H1 (cell line): ENCODE measurements around the gene SBF1. TPM values are rescaled to one million over a fixed set of nuclear protein-coding genes. Genes with fewer than 3 reads are reported as not detected.
"Not testable (repeated sequence)": the region's sequence is repeated elsewhere in the genome, so short reads cannot be mapped to it uniquely, and the experiment has no call there.

Experiments used
- CTCF ChIA-PET: fragments of 300-600 bp; sonication (Branson Sonifier 250); formaldehyde crosslinking; loops from one replicate; lab custom pipeline; 2021; ENCODE audit not compliant: partially characterized antibody; lab: Charles Lee
- POLR2A ChIA-PET: fragments of 300-600 bp; sonication (Branson Sonifier 250); formaldehyde crosslinking; loops from one replicate; lab custom pipeline; 2021; ENCODE audit warnings: inconsistent platforms; ENCODE audit not compliant: partially characterized antibody; lab: Charles Lee
- DNase-seq, 2 experiments: peaks; one replicate each; pipeline versions ENCODE4 v3.0.0 to v3.0.0-alpha.2; 2010 to 2022; ENCODE audit warnings: low spot score in 2 of 2, low read depth in 1 of 2, mixed read lengths in 1 of 2
- FAIRE-seq: peaks from 2 replicates; lab custom pipeline; 2011; peaks lifted over from hg19 to GRCh38; lab: Jason Lieb, UNC
- H2AFZ ChIP-seq: 2 replicates; pipeline ENCODE4 v1.8.1; 2012; ENCODE audit warnings: low read length, inconsistent platforms
- H2AK5ac ChIP-seq: 2 replicates; pipeline ENCODE4 v1.6.1; 2013; ENCODE audit warnings: low read depth, low read length
- H2BK120ac ChIP-seq: replicated peaks from 2 replicates; pipeline ENCODE3; 2013; ENCODE audit warnings: low read depth, low read length, inconsistent platforms
- H2BK12ac ChIP-seq: 2 replicates; pipeline ENCODE4 v1.6.1; 2013; ENCODE audit warnings: low read depth, low read length
- H2BK15ac ChIP-seq: 2 replicates; pipeline ENCODE4 v1.6.1; 2013; ENCODE audit warnings: low read length
- H2BK20ac ChIP-seq: 2 replicates; pipeline ENCODE4 v1.6.1; 2013; ENCODE audit warnings: low read length
- H2BK5ac ChIP-seq: 2 replicates; pipeline ENCODE4 v1.6.1; 2013; ENCODE audit warnings: low read depth, low read length
- H3K14ac ChIP-seq: 2 replicates; pipeline ENCODE4 v1.6.1; 2013; ENCODE audit warnings: inconsistent platforms; ENCODE audit not compliant: insufficient read length
- H3K18ac ChIP-seq: 2 replicates; pipeline ENCODE4 v1.6.1; 2013; ENCODE audit warnings: low read length; ENCODE audit errors: extremely low read depth
- H3K23ac ChIP-seq: 2 replicates; pipeline ENCODE4 v1.6.1; 2013; ENCODE audit warnings: inconsistent platforms; ENCODE audit not compliant: insufficient read length
- H3K23me2 ChIP-seq: 2 replicates; pipeline ENCODE4 v1.6.1; 2013; ENCODE audit warnings: low read depth, low read length
- H3K27ac ChIP-seq: 2 replicates; pipeline ENCODE4 v1.6.1; 2011; ENCODE audit warnings: low read depth, low read length, inconsistent platforms
- H3K27me3 ChIP-seq, 4 experiments: replicated peaks in 1 of 4; 1 replicate in 1 of 4; 2 replicates in 3 of 4; pipeline versions ENCODE4 v1.6.1 to v1.8.1; 2011 to 2013; ENCODE audit warnings: low read length in 3 of 4, mild to moderate bottlenecking in 3 of 4, inconsistent platforms in 2 of 4, mixed read lengths in 2 of 4, moderate library complexity in 1 of 4; ENCODE audit not compliant: control insufficient read depth in 3 of 4, insufficient read depth in 3 of 4; ENCODE audit errors: extremely low read depth in 1 of 4
- H3K36me3 ChIP-seq, 4 experiments: 2 replicates each; pipeline versions ENCODE4 v1.6.1 to v1.8.1; 2011 to 2013; ENCODE audit warnings: mild to moderate bottlenecking in 4 of 4, low read length in 3 of 4, moderate library complexity in 2 of 4, control low read depth in 1 of 4, inconsistent platforms in 1 of 4; ENCODE audit not compliant: insufficient read depth in 4 of 4, control insufficient read depth in 2 of 4
- H3K4ac ChIP-seq: replicated peaks from 2 replicates; pipeline ENCODE3; 2013; ENCODE audit warnings: low read length, low read depth, mixed read lengths, inconsistent platforms; ENCODE audit not compliant: insufficient read length
- H3K4me1 ChIP-seq, 4 experiments: replicated peaks in 1 of 4; 1 replicate in 1 of 4; 2 replicates in 3 of 4; pipeline versions ENCODE4 v1.6.1 to v1.8.1; 2011 to 2013; ENCODE audit warnings: low read length in 3 of 4, inconsistent platforms in 2 of 4, mixed read lengths in 1 of 4; ENCODE audit not compliant: insufficient read depth in 4 of 4, control insufficient read depth in 3 of 4
- H3K4me2 ChIP-seq, 2 experiments: 2 replicates each; pipeline versions ENCODE4 v1.6.1 to v1.8.1; 2011 to 2013; ENCODE audit warnings: low read depth in 2 of 2, low read length in 2 of 2, control low read depth in 1 of 2, inconsistent platforms in 1 of 2, mild to moderate bottlenecking in 1 of 2; ENCODE audit not compliant: insufficient read depth in 1 of 2
- H3K4me3 ChIP-seq, 4 experiments: fragments of 200-600, 300-600 bp in 1 of 4; sonication (generic), shearing (Covaris generic), sonication (Bioruptor Twin) in 1 of 4; 2 replicates each; pipeline versions ENCODE4 v1.5.1 to v1.8.1; 2011 to 2016; ENCODE audit warnings: low read length in 4 of 4, low read depth in 3 of 4, control low read depth in 2 of 4, inconsistent platforms in 2 of 4, mild to moderate bottlenecking in 2 of 4, mixed read lengths in 1 of 4, moderate library complexity in 1 of 4; ENCODE audit not compliant: insufficient read depth in 2 of 4; ENCODE audit errors: extremely low read depth in 1 of 4
- H3K56ac ChIP-seq: replicated peaks from 2 replicates; pipeline ENCODE3; 2013; ENCODE audit warnings: low read depth, mild to moderate bottlenecking, mixed read lengths, low read length, inconsistent platforms; ENCODE audit not compliant: insufficient read length
- H3K79me1 ChIP-seq: 2 replicates; pipeline ENCODE4 v1.6.1; 2013; ENCODE audit warnings: low read depth, low read length, control low read depth
- H3K79me2 ChIP-seq, 2 experiments: 2 replicates each; pipeline versions ENCODE4 v1.6.1 to v1.8.1; 2012 to 2013; ENCODE audit warnings: low read length in 2 of 2, mild to moderate bottlenecking in 2 of 2, inconsistent platforms in 1 of 2; ENCODE audit not compliant: insufficient read depth in 2 of 2, control insufficient read depth in 1 of 2
- H3K9ac ChIP-seq, 4 experiments: replicated peaks in 1 of 4; 1 replicate in 1 of 4; 2 replicates in 3 of 4; pipeline versions ENCODE4 v1.6.1 to v1.8.1; 2011 to 2013; ENCODE audit warnings: low read depth in 3 of 4, low read length in 3 of 4, control low read depth in 2 of 4, mild to moderate bottlenecking in 2 of 4, moderate library complexity in 2 of 4, inconsistent platforms in 1 of 4; ENCODE audit errors: extremely low read depth in 1 of 4
- H3K9me3 ChIP-seq, 2 experiments: 2 replicates each; pipeline versions ENCODE4 v1.6.1 to v1.8.1; 2012 to 2013; ENCODE audit warnings: mild to moderate bottlenecking in 2 of 2, moderate library complexity in 2 of 2, control low read depth in 1 of 2, inconsistent platforms in 1 of 2, low read depth in 1 of 2, low read length in 1 of 2, mixed read lengths in 1 of 2; ENCODE audit not compliant: insufficient read depth in 2 of 2
- H4K20me1 ChIP-seq, 2 experiments: replicated peaks in 1 of 2; 2 replicates each; pipeline versions ENCODE3 to v1.8.1; 2011 to 2013; ENCODE audit warnings: inconsistent platforms in 2 of 2, low read length in 2 of 2, mild to moderate bottlenecking in 1 of 2; ENCODE audit not compliant: insufficient read depth in 2 of 2, control insufficient read depth in 1 of 2
- H4K5ac ChIP-seq: 2 replicates; pipeline ENCODE4 v1.6.1; 2013; ENCODE audit warnings: low read length, low read depth, mixed read lengths, inconsistent platforms; ENCODE audit not compliant: insufficient read length
- H4K8ac ChIP-seq: 2 replicates; pipeline ENCODE4 v1.8.0; 2013; ENCODE audit warnings: mild to moderate bottlenecking, moderate library complexity, low read length, inconsistent platforms; ENCODE audit not compliant: insufficient read depth; ENCODE audit errors: extremely low read depth
- H4K91ac ChIP-seq: replicated peaks from 2 replicates; pipeline ENCODE3; 2013; ENCODE audit warnings: low read length, mixed read lengths, inconsistent platforms; ENCODE audit not compliant: insufficient read length
- WGBS, 2 experiments: shearing (Covaris generic) in 1 of 2; methylation state at CpG; one replicate each; pipeline versions ENCODE4 v1.1.6 to v1.1.7; 2013 to 2015; ENCODE audit warnings: low lambda C conversion rate in 2 of 2, mixed read lengths in 2 of 2, inconsistent platforms in 1 of 2, low coverage in 1 of 2, missing lambda C conversion rate in 1 of 2; ENCODE audit not compliant: insufficient replicate concordance in 2 of 2, insufficient coverage in 1 of 2, insufficient read length in 1 of 2; ENCODE audit errors: extremely low coverage in 1 of 2, missing lambda C conversion rate in 1 of 2; 5-methylcytosine and 5-hydroxymethylcytosine counted together
- polyA plus RNA-seq, 7 experiments: library from polyadenylated mRNA; depleted of rRNA in 3 of 7; stranded (reverse) in 5 of 7; unstranded in 2 of 7; fragments of >200 nt in 5 of 7; fragments of 200-250 nt in 2 of 7; gene quantifications; 1 replicate in 5 of 7; 2 replicates in 1 of 7; 4 replicates in 1 of 7; pipeline versions ENCODE4 v1.2.1 to v1.2.3, GENCODE V29; 2011 to 2013; ENCODE audit warnings: missing spikeins in 2 of 7, mixed read lengths in 2 of 7
- total RNA-seq: library from RNA; stranded (reverse); fragmentation: NEBNext Ultra II Directional; extraction: Animal tissue kit (Norgen Biotek cat#: 25700); gene quantifications from 2 replicates; pipeline ENCODE4 v1.2.1, GENCODE V29; 2021

The SBF1 gene
- total and polyA plus RNA-seq, 2 of the 8 experiments (the other 6 are each of a cell fraction or from before 2014, with no cell fraction given), result 29.1 to 71.5 TPM

GRCh38 chr22:50432877-50433510 is 41.8 kb downstream of the SBF1 start:
- H3K27me3 ChIP-seq, H3K79me1 ChIP-seq, POLR2A ChIA-PET, H3K79me2 ChIP-seq, H3K18ac ChIP-seq, H2BK5ac ChIP-seq, H4K5ac ChIP-seq, H2AFZ ChIP-seq, H3K4me2 ChIP-seq, H3K14ac ChIP-seq, H4K8ac ChIP-seq, H2BK12ac ChIP-seq, H3K27ac ChIP-seq, H3K23ac ChIP-seq, H4K20me1 ChIP-seq, CTCF ChIA-PET, H2BK20ac ChIP-seq, H3K9ac ChIP-seq, H2AK5ac ChIP-seq, H2BK120ac ChIP-seq, H3K9me3 ChIP-seq, H3K56ac ChIP-seq, H4K91ac ChIP-seq, H3K23me2 ChIP-seq, H3K4me1 ChIP-seq, H3K4ac ChIP-seq, H2BK15ac ChIP-seq, DNase-seq, H3K4me3 ChIP-seq, FAIRE-seq: not testable (repeated sequence)
- H3K36me3 ChIP-seq, result peaks cover 11 to 39% (median 21%) of the 10 kb centered on the region in 4 experiments
- 88% methylated on average over 9 of the region's 24 CpGs; no CpG with 5 or more reads in 1 of the 2 experiments for WGBS, 2 experiments
